HCT116 (cell line): ENCODE measurements around the gene FERMT1. TPM values are rescaled to one million over a fixed set of nuclear protein-coding genes. Genes with fewer than 3 reads are reported as not detected.
"Not testable (repeated sequence)": the region's sequence is repeated elsewhere in the genome, so short reads cannot be mapped to it uniquely, and the experiment has no call there.

Source experiments
- ATAC-seq: fragments of 200-7000 bp; cut with Tn5 transposase; 2 replicates; pipeline ENCODE4 v1.9.1; 2020; ENCODE audit warnings: mild to moderate bottlenecking, moderate library complexity
- BruUV-seq: library from RNA; stranded (reverse); fragments of 400-500 nt; replicated peaks from 2 replicates; lab custom pipeline; 2021; lab: Mats Ljungman, UMichigan
- CTCF ChIA-PET: fragments of 300-600 bp; sonication (Branson Sonifier 250); formaldehyde crosslinking; loops from one replicate; lab custom pipeline; 2021; ENCODE audit warnings: antibody characterized with exemption; lab: Charles Lee
- POLR2A ChIA-PET: fragments of 300-600, 350-600 bp; sonication (Branson Sonifier 250); formaldehyde crosslinking; loops from one replicate; lab custom pipeline; 2021; ENCODE audit warnings: antibody characterized with exemption; lab: Charles Lee
- RAD21 ChIA-PET, 2 experiments: fragments of 300-600 bp; sonication (Branson Sonifier 250); formaldehyde crosslinking; loops; one replicate each; lab custom pipeline; 2023; ENCODE audit warnings: low total read pairs in 2 of 2; ENCODE audit not compliant: uncharacterized antibody in 2 of 2, unreplicated experiment in 2 of 2, low non-redundant PET in 1 of 2; lab: Charles Lee
- DNase-seq: peaks from one replicate; pipeline ENCODE4 v3.0.0-alpha.2; 2010; ENCODE audit warnings: low read depth, low spot score
- H2AFZ ChIP-seq: fragments of 200-600 bp; shearing (Covaris generic), sonication (generic); 2 replicates; pipeline ENCODE4 v1.6.1; 2017; ENCODE audit warnings: low read depth, mixed run types, mixed read lengths, antibody characterized with exemption, low read length; ENCODE audit not compliant: poor library complexity, severe bottlenecking
- H3K27ac ChIP-seq: 2 replicates; pipeline ENCODE4 v1.5.1; 2012; ENCODE audit warnings: low read depth, low read length
- H3K27me3 ChIP-seq: fragments of 200-600 bp; sonication (generic); 2 replicates; pipeline ENCODE4 v1.6.1; 2016; ENCODE audit warnings: mixed run types, low read length, mixed read lengths; ENCODE audit not compliant: insufficient read depth
- H3K36me3 ChIP-seq, 2 experiments: fragments of 200-500 bp in 1 of 2; fragments of 200-600 bp in 1 of 2; sonication (Bioruptor generic) in 1 of 2; sonication (generic) in 1 of 2; 2 replicates each; pipeline versions ENCODE4 v1.5.1 to v1.6.1; 2014 to 2016; ENCODE audit warnings: low read length in 2 of 2, inconsistent platforms in 1 of 2, mixed read lengths in 1 of 2, mixed run types in 1 of 2; ENCODE audit not compliant: insufficient read depth in 2 of 2, control insufficient read depth in 1 of 2
- H3K4me1 ChIP-seq, 2 experiments: fragments of 200-600 bp in 1 of 2; sonication (generic) in 1 of 2; 2 replicates each; pipeline versions ENCODE4 v1.5.1 to v1.6.1; 2012 to 2017; ENCODE audit warnings: low read length in 2 of 2, inconsistent platforms in 1 of 2, mild to moderate bottlenecking in 1 of 2, mixed read lengths in 1 of 2, mixed run types in 1 of 2, moderate library complexity in 1 of 2; ENCODE audit not compliant: insufficient read depth in 2 of 2, control insufficient read depth in 1 of 2
- H3K4me2 ChIP-seq: fragments of 200-600 bp; sonication (generic); 2 replicates; pipeline ENCODE4 v1.6.1; 2017; ENCODE audit warnings: mixed run types, low read length, mixed read lengths
- H3K4me3 ChIP-seq, 2 experiments: fragments of 200-600 bp in 1 of 2; sonication (generic) in 1 of 2; replicated peaks in 1 of 2; 2 replicates each; pipeline ENCODE4 v1.5.1; 2011 to 2016; ENCODE audit warnings: low read length in 2 of 2, control low read depth in 1 of 2, low read depth in 1 of 2, mild to moderate bottlenecking in 1 of 2, mixed read lengths in 1 of 2, mixed run types in 1 of 2
- H3K79me2 ChIP-seq: fragments of 200-600 bp; sonication (generic); 2 replicates; pipeline ENCODE4 v1.6.1; 2017; ENCODE audit warnings: mild to moderate bottlenecking, mixed run types, low read length, moderate library complexity, mixed read lengths; ENCODE audit not compliant: insufficient read depth
- H3K9ac ChIP-seq: fragments of 200-600 bp; sonication (generic); 2 replicates; pipeline ENCODE4 v1.6.1; 2016; ENCODE audit warnings: low read length, mixed read lengths
- H3K9me2 ChIP-seq: fragments of 200-600 bp; sonication (generic), shearing (Covaris generic); 2 replicates; pipeline ENCODE4 v1.6.1; 2017; ENCODE audit warnings: mixed run types, mild to moderate bottlenecking, moderate library complexity; ENCODE audit not compliant: insufficient read depth
- H3K9me3 ChIP-seq, 2 experiments: fragments of 200-500 bp in 1 of 2; fragments of 200-600 bp in 1 of 2; sonication (Bioruptor generic) in 1 of 2; sonication (generic) in 1 of 2; 2 replicates each; pipeline ENCODE4 v1.6.1; 2014 to 2017; ENCODE audit warnings: low read length in 2 of 2, mixed read lengths in 2 of 2, inconsistent platforms in 1 of 2, low read depth in 1 of 2, mild to moderate bottlenecking in 1 of 2, mixed run types in 1 of 2, moderate library complexity in 1 of 2; ENCODE audit not compliant: control insufficient read depth in 1 of 2, insufficient read depth in 1 of 2
- H4K20me1 ChIP-seq: fragments of 200-600 bp; sonication (generic), shearing (Covaris generic); 2 replicates; pipeline ENCODE4 v1.6.1; 2017; ENCODE audit warnings: mixed run types, mild to moderate bottlenecking, moderate library complexity; ENCODE audit not compliant: insufficient read depth
- ELF1 ChIP-seq: IDR thresholded peaks from 2 replicates; pipeline ENCODE4 v1.6.1; 2012; ENCODE audit warnings: low read depth, borderline replicate concordance
- EZH2phosphoT487 ChIP-seq: fragments of 200-600 bp; IDR thresholded peaks from 2 replicates; pipeline ENCODE4 v1.6.1; 2018; ENCODE audit warnings: antibody characterized with exemption, borderline replicate concordance
- intact Hi-C: fragments of 100-400 bp; cut with micrococcal nuclease; formaldehyde crosslinking; loops from 2 replicates; pipeline ENCODE4 v1.10.0; 2022
- total RNA-seq: library from RNA; stranded (reverse); gene quantifications from one replicate; pipeline ENCODE4 v1.2.1, GENCODE V29; 2021; ENCODE audit not compliant: unreplicated experiment
- TF ChIP-seq, protein P1 (sequence below): IDR thresholded peaks from 2 replicates; pipeline ENCODE4 v1.6.1; 2011; ENCODE audit warnings: mild to moderate bottlenecking, low read length, moderate library complexity; ENCODE audit not compliant: insufficient replicate concordance; ENCODE audit errors: extremely low read depth

The FERMT1 gene
- total RNA-seq, 1 experiment from 2014 or later: 34.9 TPM

DNA sequence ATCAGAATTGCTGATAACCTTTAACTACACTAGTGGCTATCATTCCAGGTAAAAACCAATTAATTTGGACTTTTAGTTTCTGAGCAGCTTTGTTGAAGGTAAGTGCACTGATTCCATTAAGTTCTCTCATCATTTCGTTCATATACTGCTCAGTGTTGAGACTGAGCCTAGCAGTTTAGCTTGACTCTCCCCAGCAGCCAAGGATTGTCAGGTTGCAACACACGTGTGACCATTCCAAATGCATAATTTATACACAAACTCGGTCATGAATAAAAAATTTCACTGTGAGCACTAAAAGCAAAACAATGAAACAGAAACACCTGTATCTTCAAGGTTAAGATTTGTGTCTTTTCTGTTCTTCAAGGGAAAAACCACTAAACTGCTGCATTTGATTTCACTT is 8.9 kb downstream of the FERMT1 start:
- no peaks in the 10 kb centered on the region for H4K20me1 ChIP-seq
- DNase-seq (no peak), ATAC-seq (no peak)
- intact Hi-C loops: no loop called here
- H3K79me2 ChIP-seq: 0 out of 2 replicates have a peak, but pooled peaks cover 7% of the 10 kb centered on the region
- BruUV-seq: no TSS peak
- H3K9ac ChIP-seq: no peak overlapping the region
- ChIA-PET RAD21 (no interaction called here), POLR2A (no interaction called here), CTCF (no interaction called here)
- H3K27ac ChIP-seq: no peak overlapping the region
- H3K36me3 ChIP-seq: peaks cover 44 to 74% of the 10 kb centered on the region in 2 experiments
- no peak overlapping the region for H3K4me3 ChIP-seq
- TF ChIP-seq ELF1 (no peak), EZH2phosphoT487 (no peak)
- TF ChIP-seq, protein P1, sequence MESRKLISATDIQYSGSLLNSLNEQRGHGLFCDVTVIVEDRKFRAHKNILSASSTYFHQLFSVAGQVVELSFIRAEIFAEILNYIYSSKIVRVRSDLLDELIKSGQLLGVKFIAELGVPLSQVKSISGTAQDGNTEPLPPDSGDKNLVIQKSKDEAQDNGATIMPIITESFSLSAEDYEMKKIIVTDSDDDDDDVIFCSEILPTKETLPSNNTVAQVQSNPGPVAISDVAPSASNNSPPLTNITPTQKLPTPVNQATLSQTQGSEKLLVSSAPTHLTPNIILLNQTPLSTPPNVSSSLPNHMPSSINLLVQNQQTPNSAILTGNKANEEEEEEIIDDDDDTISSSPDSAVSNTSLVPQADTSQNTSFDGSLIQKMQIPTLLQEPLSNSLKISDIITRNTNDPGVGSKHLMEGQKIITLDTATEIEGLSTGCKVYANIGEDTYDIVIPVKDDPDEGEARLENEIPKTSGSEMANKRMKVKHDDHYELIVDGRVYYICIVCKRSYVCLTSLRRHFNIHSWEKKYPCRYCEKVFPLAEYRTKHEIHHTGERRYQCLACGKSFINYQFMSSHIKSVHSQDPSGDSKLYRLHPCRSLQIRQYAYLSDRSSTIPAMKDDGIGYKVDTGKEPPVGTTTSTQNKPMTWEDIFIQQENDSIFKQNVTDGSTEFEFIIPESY: no peak
- no peak overlapping the region for H3K4me2 ChIP-seq
- no peak overlapping the region for H2AFZ ChIP-seq
- H3K4me1 ChIP-seq: peaks cover 0 to 5% of the 10 kb centered on the region in 2 experiments; a peak in 3 of 4 replicates
- no peaks in the 10 kb centered on the region for H3K27me3 ChIP-seq
- peaks cover 9 to 19% of the 10 kb centered on the region in 2 experiments; a peak in 3 of 4 replicates for H3K9me3 ChIP-seq
- H3K9me2 ChIP-seq: no peaks in the 10 kb centered on the region

DNA sequence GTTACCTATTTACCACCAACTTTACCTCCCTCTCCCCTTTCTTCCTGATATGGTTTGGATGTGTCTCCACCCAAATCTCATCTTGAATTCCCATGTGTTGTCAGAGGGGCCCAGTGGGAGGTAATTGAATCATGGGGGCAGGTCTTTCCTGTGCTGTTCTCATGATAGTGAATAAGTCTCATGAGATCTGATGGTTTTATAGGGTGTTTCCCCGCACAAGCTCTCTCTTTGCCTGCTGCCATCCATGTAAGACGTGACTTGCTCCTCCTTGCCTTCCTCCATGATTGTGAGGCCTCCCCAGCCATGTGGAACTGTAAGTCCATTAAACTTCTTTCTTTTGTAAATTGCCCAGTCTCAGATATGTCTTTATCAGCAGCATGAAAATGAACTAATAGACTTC is 9.9 kb downstream of the FERMT1 start:
- RAD21 ChIA-PET, H3K27me3 ChIP-seq, H3K27ac ChIP-seq, POLR2A ChIA-PET, H3K79me2 ChIP-seq, H3K9ac ChIP-seq, intact Hi-C loops, BruUV-seq, H4K20me1 ChIP-seq, CTCF ChIA-PET, H3K9me2 ChIP-seq, H3K4me2 ChIP-seq, H2AFZ ChIP-seq, ATAC-seq, H3K4me3 ChIP-seq, DNase-seq: not testable (repeated sequence)
- Histone ChIP-seq H3K4me1 (peaks cover 5 to 14% of the 10 kb centered on the region in 2 experiments; a peak in 3 of 4 replicates), H3K36me3 (peaks cover 41 to 68% of the 10 kb centered on the region in 2 experiments), H3K9me3 (peaks cover 9 to 19% of the 10 kb centered on the region in 2 experiments; a peak in 3 of 4 replicates)
